H1 (cell line): Measurements from ENCODE around the gene NELL1. TPM values are rescaled to one million over a fixed set of nuclear protein-coding genes. Genes with fewer than 3 reads are reported as not detected.

ENCODE experiments used
- KDM1A ChIP-seq: fragments of 200-600, 300-600 bp; sonication (generic); IDR thresholded peaks from 2 replicates; pipeline ENCODE4 v1.7.1; 2016; ENCODE audit warnings: mild to moderate bottlenecking, low read length, borderline replicate concordance
- RNF2 ChIP-seq: fragments of 200-900, 300-1000 bp; sonication (generic); IDR thresholded peaks from 2 replicates; pipeline ENCODE4 v1.7.1; 2016; ENCODE audit warnings: borderline replicate concordance, low read depth, mild to moderate bottlenecking, antibody characterized with exemption, low read length; ENCODE audit not compliant: poor library complexity, severe bottlenecking; ENCODE audit errors: missing control alignments
- SAP30 ChIP-seq: fragments of 300-600 bp; sonication (generic); IDR thresholded peaks from 2 replicates; pipeline ENCODE4 v1.7.1; 2012; ENCODE audit warnings: low read length, moderate library complexity, mild to moderate bottlenecking, inconsistent platforms; ENCODE audit not compliant: insufficient read depth, insufficient replicate concordance
- TBP ChIP-seq: IDR thresholded peaks from 2 replicates; pipeline ENCODE4 v1.6.1; 2011; ENCODE audit warnings: low read depth, low read length, improper control_type of control experiment
- polyA plus RNA-seq, 7 experiments: library from polyadenylated mRNA; depleted of rRNA in 3 of 7; stranded (reverse) in 5 of 7; unstranded in 2 of 7; fragments of >200 nt in 5 of 7; fragments of 200-250 nt in 2 of 7; gene quantifications; 1 replicate in 5 of 7; 2 replicates in 1 of 7; 4 replicates in 1 of 7; pipeline versions ENCODE4 v1.2.1 to v1.2.3, GENCODE V29; 2011 to 2013; ENCODE audit warnings: missing spikeins in 2 of 7, mixed read lengths in 2 of 7
- total RNA-seq: library from RNA; stranded (reverse); fragmentation: NEBNext Ultra II Directional; extraction: Animal tissue kit (Norgen Biotek cat#: 25700); gene quantifications from 2 replicates; pipeline ENCODE4 v1.2.1, GENCODE V29; 2021

Gene NELL1
- total and polyA plus RNA-seq, 2 of the 8 experiments (the other 6 are each of a cell fraction or from before 2014, with no cell fraction given), result 0.21 TPM; not detected in 1

DNA sequence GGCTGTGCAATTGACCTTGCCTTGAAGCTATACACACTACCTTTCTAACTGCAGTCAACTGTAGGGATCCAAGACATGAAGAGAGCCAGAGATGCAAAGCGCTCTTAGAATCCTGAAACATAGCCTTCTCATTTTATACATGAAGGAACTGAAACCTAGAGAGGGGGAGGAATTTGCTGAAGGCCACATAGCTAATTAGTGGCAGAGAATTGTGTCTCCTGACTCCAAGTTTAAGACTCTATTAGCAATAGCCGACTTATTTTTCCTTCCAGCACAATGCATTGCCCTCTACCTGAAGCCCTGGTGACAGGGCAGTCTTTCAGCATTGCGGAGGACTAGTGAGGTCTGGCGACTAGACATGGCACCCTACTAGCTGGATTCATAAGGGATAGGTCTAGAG is 796.5 kb downstream of the NELL1 start (continued):
- TF ChIP-seq RNF2 (no peak), TBP (no peak), KDM1A (no peak), SAP30 (no peak)
- TF ChIP-seq, all 59 proteins: peak for 0
